GM19452 (cell line): Measurements from ENCODE around the gene XRCC4.
"Not testable (repeated sequence)": the region's sequence is repeated elsewhere in the genome, so short reads cannot be mapped to it uniquely, and the experiment has no call there.

Experiments used
- ATAC-seq: cut with Tn5 transposase; IDR thresholded peaks from one replicate; pipeline ENCODE4 v1.9.1; 2021; ENCODE audit not compliant: unreplicated experiment

XRCC4 gene

DNA sequence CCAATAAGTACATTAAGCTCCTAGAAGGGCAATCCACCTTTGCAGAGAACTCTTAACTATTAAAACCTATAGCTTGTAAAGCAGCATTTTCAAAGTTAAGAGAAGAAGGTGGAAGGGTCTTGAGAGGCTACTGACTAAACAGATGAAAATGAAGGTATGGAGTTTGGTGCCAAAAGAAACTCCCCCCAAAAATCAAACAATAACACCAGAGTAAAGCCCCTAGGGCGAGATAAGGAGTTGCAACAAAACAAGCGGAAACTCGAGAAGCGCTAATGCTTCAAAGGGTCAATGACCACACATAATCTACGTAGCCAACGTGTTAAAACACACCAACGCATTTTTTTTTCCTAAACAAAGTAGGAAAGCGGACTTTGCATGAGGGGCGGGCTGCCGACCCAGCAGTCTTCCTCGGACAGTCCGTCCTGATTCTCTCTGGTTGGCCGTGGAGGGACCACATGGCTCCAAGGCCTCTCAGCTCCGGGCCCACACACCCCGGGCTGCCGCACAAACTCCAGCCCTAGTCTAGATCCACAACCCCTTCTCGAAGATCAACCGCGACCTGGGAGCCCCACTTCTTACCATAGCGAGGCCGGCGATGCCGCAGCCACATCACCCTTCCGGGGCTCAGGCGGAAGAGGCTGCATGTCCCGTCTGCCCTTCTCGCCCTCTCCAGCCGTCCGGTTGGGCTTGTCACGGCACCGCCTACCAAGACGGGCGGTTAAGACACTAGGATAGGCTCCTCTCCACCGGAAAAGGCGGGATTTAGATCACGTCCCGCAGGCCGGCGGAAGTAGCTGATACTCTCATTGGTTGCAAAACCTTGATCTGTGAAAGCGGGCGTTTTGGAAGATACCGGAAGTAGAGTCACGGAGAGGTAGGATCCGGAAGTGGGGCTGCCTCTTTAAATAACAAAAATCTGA, at the start of gene XRCC4, which contains the start of gene TMEM167A:
Gene XRCC4 (plus strand): TSS at position 806 of the 920 bp plus-strand sequence. CDS start 27,373 bp downstream, outside the sequence.
Gene TMEM167A (minus strand): TSS at position 653 of the 920 bp plus-strand sequence. CDS start 71 bp downstream, at position 582.
- ATAC-seq, result peak; percentile 97

DNA sequence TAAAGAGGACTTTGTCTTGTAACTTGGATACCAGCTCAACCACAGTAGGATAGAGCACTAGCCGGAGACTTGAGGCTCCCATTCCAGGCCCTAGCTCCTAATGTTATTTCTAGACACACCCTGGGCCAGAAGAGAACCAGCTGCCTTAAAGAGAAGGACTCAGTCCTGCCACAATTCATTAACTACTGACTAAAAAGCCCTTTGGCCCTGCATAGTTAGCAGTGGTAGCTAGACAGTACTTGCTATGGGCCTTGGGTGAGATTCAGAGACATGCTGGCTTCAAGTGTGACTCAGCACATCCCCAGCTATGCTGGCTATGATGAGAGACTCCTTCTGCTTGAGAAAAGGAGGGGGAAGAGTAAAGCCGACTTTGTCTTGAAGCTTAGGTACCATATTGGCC, 47.4 kb upstream of the XRCC4 start:
- ATAC-seq, result no peak

DNA sequence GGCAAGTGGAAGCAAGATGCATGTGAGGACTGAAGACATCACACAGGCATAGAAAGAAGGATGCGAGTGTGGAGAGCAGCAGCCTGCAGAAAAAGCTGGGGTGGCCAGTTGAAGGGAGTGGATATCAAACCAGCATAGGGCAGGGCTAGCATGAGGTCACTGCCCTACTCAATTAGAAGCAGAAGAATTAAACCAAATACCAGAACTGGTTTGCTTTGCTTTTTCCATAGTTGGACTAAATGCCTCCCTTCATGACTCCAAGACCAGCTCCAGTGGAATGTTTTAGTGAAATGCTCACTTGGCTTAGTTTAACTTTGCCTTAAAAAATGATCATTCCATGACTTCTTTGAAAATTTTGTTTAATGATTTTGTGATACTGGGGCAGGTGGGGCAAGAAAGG, 46.0 kb upstream of the XRCC4 start:
- no peak for ATAC-seq

DNA sequence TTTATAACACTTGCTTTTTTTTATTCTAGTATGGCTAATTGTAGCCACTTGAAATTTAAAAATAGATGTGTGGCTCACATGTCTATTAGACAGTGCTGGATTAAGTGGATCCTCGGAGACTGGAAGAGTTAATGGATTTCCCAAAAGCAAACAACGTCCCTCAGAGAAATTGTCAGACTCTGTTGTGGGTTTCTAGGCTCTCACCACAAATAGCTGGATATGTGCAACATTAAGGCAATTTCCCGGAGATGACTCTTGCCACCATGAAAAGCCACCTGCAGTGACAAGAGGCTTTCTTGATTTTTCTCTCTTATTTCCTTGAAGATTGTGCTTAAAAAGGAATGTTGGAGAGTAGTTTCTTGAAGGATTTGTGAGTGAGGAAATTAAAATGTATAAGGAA, 43.3 kb upstream of the XRCC4 start:
- ATAC-seq, result no peak

DNA sequence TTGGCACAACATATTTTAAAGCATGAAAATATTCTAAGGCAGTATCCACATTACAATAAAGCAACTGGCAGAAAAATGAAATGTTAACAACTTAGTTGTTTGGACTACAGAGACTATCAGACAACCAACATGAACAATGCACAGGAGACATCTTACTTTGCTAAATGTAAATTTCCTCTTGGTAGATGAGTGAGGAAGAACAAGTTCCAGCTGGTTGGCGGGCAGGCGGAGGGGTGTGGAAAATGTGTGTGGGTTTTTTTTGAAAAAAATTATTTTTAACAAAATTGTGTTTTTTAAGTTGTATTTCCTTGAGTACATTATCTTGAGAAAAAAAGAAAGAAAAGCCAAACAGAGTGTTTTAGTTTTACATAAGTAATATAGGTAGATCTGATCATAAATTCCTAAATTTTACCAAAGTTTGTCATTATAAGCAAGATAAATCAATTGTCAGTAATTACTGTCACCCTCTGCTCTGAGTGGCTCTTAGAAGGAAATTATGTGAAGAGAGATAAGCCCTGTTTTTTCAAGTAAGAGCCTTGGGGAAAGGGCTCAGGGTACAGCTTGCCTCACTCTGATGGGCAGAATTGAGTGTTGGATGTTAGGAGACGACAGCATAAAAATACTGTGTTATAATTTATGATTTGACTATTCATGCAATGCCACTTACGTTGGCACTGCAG, 42.7 kb upstream of the XRCC4 start:
- ATAC-seq, result no peak

DNA sequence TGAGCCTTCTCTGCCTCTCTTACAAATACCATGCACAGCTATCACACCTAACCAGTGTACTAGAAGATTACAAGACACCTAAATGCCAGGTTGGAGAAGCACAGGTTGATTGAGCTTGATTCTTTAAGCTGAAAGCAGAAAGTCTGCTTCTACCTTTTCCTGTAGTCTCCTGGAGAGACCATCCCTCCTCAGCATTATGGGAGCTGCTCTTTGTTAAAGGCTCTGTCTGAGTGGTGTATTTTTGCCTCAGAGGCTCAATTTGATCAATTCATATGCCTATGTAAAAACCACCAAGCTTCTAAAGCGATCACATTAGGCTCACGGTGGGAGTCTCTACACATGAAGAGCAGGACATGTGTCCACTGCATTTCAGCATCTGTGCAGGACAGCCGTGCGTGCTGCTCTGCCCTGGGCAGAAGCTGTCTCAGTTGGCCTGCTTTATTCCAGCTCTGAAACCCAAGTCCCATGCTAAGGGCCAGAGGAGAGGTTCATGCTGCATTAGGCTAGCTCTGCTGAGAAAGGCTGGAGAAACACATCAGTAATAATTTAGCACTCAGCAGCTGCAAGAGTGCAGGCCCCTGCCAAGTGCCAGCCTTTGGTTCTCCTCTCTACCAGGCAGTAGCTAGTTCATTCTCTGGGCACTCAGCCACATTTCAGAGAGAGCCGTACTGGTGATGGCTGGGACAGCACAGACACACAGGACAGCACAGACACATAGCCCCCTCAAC, 41.8 kb upstream of the XRCC4 start:
- no peak for ATAC-seq

DNA sequence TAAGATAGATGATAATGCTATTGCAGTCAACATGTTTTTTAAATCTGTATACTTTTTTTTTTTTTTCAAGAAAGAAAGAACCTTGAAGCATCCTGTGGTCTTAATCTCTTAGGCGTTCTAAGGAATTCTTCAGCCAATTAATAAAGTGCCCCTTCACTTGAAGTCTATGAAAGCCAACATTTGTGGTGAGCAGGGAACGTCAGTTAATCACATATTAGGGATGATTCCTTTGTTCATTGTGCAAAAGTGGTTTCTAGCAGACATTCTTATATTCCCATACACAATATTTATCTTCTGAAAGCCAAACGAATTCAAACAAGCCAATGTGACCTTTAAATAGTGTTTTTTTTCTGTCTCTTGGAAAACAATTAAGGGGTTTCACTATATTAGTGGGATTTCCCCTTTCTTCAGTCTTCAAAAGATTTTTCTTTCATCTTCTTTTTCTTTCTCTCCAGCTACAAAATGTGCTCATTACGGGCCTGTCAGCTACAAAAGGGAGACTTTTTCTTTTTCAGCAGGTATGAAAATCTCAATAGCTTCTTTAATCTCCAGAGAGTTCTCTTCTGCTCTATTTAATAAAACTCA, 40.3 kb upstream of the XRCC4 start:
- ATAC-seq, result no peak

DNA sequence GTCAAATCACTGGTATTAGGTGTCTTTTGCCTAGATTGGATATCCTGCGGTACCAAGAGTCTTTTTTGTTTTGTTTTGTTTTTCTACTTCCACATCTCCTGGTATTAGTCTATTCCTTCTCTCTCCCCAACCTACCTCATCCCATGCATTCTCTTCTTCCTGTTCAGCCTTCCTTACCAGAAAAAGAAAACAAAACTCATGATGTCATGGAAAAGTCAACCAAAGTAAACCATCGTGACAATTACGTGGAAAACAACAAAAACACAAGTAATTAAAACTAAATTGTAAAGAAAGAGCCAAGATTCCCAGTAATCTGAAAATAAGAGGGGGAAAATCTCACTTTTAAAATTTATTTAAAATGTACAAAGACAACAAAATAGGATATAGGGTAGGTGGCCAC, 38.4 kb upstream of the XRCC4 start:
- ATAC-seq, result no peak

DNA sequence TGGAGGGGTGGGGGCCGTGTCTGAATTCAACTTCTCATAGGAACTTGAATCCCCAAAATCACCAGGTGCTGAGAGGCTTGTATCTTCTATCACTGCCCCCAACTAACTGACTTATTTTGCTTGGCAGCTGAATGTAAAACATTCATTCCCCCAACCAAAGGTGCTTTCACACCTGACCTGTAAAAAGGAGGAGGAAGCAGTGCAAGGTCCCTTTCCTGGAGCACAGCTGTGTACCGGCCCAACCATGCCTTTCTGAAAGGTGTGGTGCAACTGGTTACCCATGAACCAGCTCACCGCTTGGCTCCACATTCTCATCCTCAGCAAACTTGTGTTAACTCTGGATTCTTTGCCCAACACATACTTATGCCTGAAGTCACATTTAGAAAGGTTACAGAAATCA, 34.8 kb upstream of the XRCC4 start:
- ATAC-seq, result no peak

DNA sequence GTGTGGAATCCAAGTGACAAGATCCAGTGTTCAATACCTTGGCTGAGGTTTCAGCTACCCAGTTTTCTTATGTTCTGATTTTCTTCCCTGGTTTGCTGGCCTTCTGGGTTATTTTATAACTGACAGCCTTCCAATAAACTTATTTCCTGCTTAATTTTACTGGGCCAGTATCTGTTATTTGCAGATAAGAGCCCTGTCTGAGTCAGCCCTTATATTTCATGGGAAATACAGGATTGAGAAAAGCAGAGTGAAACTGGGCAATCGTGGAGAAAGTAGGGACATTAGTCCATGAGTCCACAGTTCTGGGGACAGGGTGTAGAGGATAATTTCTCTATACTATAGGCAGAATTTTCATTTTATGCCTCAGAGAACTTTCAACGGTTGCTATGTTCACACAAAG, 32.4 kb upstream of the XRCC4 start:
- ATAC-seq, result no peak

DNA sequence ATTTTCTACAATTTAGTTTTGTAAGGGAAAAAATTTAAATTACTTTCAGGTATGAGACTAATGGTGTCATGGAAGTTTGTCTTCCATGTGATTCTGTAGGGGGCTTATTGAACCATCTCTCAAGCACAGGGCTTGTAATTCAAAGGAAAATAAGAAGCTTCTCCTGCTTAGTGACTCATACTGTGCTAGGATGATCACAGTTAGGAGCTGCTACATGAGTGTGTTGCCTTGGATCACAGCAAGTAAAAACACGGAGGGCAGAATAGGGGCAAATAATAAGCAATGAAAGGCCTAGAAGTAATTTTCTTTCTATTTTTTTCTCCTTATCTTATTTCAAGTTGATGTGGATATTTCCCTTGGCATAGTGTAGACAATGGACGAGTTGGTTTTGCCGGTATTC, 29.1 kb upstream of the XRCC4 start:
- no peak for ATAC-seq

DNA sequence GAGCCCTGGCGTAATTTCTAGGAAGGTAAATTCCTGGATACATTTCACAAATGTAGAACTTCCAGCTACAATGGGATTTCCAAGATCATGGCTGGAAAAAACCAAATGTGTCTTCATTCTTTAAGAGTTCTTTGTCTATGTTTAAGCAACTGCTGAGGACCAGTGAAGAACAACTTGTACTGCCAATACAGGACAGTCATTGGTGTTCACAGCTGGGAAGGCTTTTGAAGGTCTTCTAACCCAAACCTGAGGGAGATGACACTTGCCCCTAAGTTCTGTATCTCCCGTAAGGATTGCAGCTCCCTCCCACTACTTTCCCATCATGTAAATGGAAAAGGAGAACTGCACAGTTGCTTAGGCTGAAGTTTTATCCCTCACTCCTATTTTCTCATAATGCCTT, 28.5 kb upstream of the XRCC4 start:
- ATAC-seq, result no peak

DNA sequence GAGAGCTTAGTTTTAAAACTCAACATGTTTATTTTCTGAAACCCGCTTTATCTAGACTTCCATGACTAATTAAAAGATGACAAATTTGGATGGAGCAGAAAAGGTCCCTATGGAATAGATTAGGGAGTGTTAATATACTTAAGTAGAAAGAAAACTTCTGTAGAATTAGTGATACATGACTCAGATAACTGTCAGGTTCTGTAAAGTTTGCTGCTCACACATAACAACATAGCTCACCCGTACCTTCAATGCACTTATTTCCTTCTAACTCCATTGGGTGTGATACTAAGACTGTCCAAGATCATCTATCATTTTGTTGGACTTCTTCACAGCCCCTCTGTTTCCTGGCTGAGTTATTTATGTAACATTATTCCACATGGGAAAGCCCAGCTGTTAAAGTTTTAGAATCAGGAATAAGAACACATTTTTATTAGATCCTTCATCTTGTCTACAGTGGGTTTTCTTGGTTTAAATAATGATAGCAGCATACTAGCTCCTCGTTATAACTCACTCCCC, 27.9 kb upstream of the XRCC4 start:
- no peak for ATAC-seq

DNA sequence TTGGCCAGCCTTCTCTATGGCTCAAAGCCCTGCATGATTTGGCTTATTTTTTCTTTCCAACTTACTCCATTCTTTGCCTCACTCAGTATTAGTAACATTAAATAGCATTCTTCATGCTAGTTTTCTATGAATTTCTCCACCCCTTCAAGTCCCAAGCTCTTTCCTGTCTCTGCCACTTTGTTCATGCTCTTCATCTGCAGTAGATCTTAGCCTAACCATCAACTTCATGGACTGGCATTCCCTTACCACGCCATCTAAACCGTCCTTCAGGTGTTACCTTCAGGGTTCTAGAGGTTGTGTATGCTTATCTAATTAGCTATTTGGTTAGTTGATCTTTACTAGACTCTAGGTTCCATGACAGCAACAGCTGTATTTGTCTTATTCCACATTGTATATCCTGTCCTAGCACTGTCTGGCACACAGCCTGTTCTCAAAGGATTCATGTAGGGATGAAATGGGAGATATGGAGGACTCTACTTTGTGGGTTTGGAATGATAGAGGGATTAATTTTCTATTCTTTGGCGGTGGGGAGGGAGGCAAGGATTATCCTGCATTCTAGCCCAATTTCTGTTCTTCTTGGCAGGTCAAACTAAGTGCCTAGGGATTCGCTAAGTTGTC, 26.5 kb upstream of the XRCC4 start:
- ATAC-seq, result no peak

DNA sequence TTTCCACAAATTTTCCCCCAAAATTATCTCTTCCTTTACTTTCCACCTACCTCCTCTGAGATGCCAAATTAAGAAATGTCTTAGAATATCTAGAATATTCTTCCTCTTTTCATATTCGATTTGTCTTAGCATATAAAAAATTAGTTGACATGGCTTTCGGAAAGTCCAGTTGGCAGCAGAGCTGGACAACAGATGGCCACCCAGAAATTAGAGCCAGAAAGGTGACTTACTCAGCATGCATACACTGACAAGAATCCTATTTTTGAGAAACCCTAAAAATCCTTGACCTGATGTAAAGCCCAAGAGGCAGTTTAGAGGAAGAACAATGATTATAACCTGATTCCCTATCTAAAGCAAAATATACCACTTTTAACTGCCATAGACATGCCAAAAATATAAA, 22.2 kb upstream of the XRCC4 start:
- ATAC-seq, result no peak

DNA sequence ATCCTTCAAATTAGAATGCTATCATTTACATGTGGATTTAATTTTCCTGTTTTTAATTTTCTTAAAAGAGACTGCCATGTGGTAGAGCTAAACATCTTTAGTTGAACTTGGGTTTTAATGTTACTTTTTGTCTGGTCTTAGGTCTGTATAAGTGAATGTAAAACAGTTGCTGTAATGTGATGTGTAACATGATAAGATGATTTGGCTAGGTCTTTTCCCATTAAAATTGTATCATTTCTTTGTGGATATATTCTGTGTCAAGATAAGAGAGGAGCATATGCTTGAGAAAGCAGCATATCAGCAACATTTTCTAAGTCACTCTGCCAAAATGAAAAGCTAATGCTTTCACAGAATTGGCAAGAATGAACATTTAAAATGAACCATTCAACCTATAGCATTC, 18.6 kb upstream of the XRCC4 start:
- no peak for ATAC-seq

DNA sequence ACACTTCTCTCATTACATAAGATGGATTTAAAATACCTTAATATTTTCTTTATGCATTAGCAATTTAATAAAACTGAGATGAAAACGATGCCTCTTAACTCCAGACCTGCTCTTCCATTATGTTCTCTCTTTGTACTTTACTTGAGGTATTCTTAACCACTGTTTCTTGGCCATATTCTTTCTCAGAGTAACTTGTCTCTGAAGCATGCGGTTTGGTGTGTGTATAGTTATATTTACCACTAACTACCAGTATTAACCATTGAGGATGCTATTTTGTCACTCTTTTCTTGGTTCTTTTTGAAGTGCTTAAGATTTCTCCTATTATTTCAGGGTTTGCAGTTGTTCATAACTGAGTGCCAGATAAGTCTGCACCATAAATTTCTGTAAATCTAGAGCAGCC, 18.0 kb upstream of the XRCC4 start:
- ATAC-seq, result no peak

DNA sequence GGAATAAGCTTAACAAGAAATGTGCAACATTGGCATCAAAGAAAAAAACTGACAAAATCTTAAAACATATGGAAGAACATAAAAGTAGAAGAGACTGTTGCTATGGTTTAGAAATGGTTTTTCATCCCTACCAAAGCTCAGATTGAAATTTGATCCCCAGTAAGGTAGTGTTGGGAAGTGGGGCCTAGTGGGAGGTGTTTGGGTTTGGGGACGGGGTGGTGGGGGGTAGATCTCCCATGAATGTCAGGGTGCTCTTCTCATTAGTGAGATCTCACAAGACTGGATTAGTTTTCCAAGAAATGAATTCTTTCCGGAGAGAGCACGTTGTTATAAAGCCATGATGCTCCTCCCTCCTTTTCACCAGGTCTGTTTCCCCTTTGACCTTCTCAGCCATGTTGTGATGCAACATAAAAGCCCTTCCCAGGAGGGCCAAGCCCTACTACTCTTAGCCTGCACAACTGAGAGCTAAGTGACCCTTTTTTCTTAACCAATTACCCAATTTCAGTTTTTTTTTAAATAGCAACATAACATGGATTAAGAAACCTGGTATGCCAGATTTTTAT, 10.7 kb upstream of the XRCC4 start:
- no peak for ATAC-seq

DNA sequence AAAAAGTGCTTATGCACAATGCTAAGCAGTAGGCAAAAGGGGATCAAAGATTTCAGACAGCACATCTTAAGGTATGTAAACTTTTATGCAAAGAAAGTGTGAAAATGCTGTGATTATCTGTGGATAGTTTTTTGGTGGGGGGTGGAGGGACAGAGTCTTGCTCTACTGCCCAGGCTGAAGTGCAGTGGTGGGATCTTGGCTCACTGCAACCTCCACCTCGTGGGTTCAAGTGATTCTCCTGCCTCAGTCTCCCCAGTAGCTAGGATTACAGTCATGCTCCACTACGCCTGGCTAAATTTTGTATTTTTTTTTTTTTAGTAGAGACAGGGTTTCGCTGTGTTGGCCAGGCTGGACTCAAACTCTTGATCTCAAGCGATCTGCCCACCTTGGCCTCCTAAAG, 10.0 kb upstream of the XRCC4 start:
- not testable (repeated sequence) for ATAC-seq

DNA sequence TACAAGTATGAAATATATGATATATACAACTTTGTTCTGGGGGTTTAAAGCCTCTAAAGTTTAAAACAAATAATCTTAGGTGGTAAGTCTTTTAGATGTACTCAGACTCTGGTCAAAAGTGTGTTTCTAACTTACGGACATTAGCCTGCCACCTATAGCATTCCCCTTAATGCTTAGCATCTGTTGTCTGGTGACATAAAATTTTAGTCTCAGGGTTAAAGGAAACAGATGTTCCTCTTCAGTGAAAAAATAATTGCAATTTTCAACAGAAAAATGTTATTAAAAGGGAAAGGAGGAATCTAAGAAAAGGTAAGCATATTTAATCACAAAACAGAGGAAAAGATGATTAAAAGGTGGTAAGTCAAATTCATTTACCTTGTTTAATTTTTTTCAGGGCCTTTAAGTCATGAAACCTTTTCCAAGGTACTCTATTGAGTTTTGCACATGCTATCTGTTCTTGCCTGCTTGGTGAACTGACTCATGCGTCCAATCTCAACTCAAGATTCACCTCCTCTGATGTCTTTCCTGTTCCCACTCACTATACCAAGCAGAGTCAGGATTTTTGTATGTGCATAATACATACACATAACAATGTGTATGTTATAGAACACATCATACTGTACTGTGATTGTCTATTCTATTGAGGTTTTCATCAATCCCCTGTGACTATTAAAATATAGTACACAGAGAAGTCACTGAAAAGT, 8.1 kb upstream of the XRCC4 start:
- no peak for ATAC-seq
